ENCODE results near the gene IFNG-AS1.

GRCh38 chr12:67968321-67968720 lies 20.9 kb upstream of the IFNG-AS1 start:
- TF ChIP-seq CTCF (IDR thresholded peaks at IDR 0.05) (no peak), POLR2A (IDR thresholded peaks at IDR 0.05) (no peak)
